ENCODE measurements around the gene OR2V2. TPM values are rescaled to one million over a fixed set of nuclear protein-coding genes. Genes with fewer than 3 reads are reported as not detected.
A peak's percentile ranks its signal among the peaks of the same experiment; 100 is the strongest.

OR2V2 gene
- total RNA-seq, 6 experiments from 2014 or later = not detected

GRCh38 chr5:181207214-181207959 is 60.0 kb downstream of the OR2V2 start:
- no peaks in the 10 kb centered on the region for H3K36me3 ChIP-seq
- peak in 2 of 3 donors; percentile 71 to 76 for DNase-seq
- intact Hi-C loops (cut with DNase I) = no loop called here

GRCh38 chr5:181207960-181208253 is 60.5 kb downstream of the OR2V2 start:
- Histone ChIP-seq H3K27me3 (no peaks in the 10 kb centered on the region), H3K4me3 (no peak overlapping the region), H3K9me3 (no peaks in the 10 kb centered on the region), H3K27ac (no peak overlapping the region), H3K4me1 (peaks cover 0 to 30% (median 9%) of the 10 kb centered on the region in 4 donors), H3K36me3 (no peaks in the 10 kb centered on the region)
- TF ChIP-seq CTCF (IDR thresholded peaks at IDR 0.05) (no peak), POLR2A (IDR thresholded peaks at IDR 0.05) (no peak)
- intact Hi-C loops (cut with DNase I) = no loop called here
- 38% methylated on average over 3 of the region's 3 CpGs for WGBS (ENCODE audit: insufficient coverage, low coverage, low lambda C conversion rate, missing lambda C conversion rate)
- no peak for ATAC-seq
- no peak for DNase-seq

More at GRCh38 chr5:181207214-181207959, 60.0 kb downstream of the OR2V2 start:
- Histone ChIP-seq H3K27me3 (no peaks in the 10 kb centered on the region), H3K4me3 (peak overlapping the region; percentile 28 to 47 (median 44)), H3K27ac (peak overlapping the region; percentile 48 to 59 (median 50)), H3K9me3 (no peaks in the 10 kb centered on the region), H3K4me1 (peaks cover 0 to 30% (median 9%) of the 10 kb centered on the region in 4 donors)
- TF ChIP-seq POLR2A (IDR thresholded peaks at IDR 0.05) = no peak
- WGBS (ENCODE audit: insufficient coverage, low coverage, low lambda C conversion rate, missing lambda C conversion rate) = 2% methylated on average over 36 of the region's 36 CpGs
- ATAC-seq = peak; percentile 45 to 65 (median 52)

Other genes starting within 250 kb of the OR2V2 start
- gene BTNL8, start 248.4 kb upstream of the OR2V2 start, total RNA-seq = under 1 TPM; 0.18 to 0.93 (median 0.32) TPM
- gene BTNL3, start 158.7 kb upstream of the OR2V2 start, total RNA-seq = not detected
- gene BTNL9, start 107.3 kb upstream of the OR2V2 start, total RNA-seq = 10 to 100 TPM in 1 of 6 experiments, 1 to 10 TPM in 5; 5.3 to 11.6 (median 7.8) TPM
- not detected for gene OR2V1, start 16.4 kb upstream of the OR2V2 start, total RNA-seq
- 1 to 10 TPM in 1 of 6 experiments, under 1 TPM in 4, not detected in 1; 0.07 to 1.4 (median 0.26) TPM for gene TRIM7, start 57.6 kb downstream of the OR2V2 start, total RNA-seq
- 10 to 100 TPM in 4 of 6 experiments, 1 to 10 TPM in 2; 7.3 to 20.6 (median 15.9) TPM for gene TRIM41, start 75.7 kb downstream of the OR2V2 start, total RNA-seq
- 1,000 to 10,000 TPM in 2 of 6 experiments, 100 to 1,000 TPM in 4; 470 to 1,156 (median 552) TPM for gene RACK1, start 96.3 kb downstream of the OR2V2 start, total RNA-seq
- 1 to 10 TPM; 2.8 to 6.5 (median 4.6) TPM for gene TRIM52, start 113.6 kb downstream of the OR2V2 start, total RNA-seq
- gene OR4F3, start 219.7 kb downstream of the OR2V2 start, total RNA-seq = under 1 TPM in 1 of 6 experiments, not detected in 5; 0.61 TPM

Data from right lobe of liver (tissue), 6 donors.